ENCODE measurements around the gene ACVRL1.

Gene ACVRL1

DNA sequence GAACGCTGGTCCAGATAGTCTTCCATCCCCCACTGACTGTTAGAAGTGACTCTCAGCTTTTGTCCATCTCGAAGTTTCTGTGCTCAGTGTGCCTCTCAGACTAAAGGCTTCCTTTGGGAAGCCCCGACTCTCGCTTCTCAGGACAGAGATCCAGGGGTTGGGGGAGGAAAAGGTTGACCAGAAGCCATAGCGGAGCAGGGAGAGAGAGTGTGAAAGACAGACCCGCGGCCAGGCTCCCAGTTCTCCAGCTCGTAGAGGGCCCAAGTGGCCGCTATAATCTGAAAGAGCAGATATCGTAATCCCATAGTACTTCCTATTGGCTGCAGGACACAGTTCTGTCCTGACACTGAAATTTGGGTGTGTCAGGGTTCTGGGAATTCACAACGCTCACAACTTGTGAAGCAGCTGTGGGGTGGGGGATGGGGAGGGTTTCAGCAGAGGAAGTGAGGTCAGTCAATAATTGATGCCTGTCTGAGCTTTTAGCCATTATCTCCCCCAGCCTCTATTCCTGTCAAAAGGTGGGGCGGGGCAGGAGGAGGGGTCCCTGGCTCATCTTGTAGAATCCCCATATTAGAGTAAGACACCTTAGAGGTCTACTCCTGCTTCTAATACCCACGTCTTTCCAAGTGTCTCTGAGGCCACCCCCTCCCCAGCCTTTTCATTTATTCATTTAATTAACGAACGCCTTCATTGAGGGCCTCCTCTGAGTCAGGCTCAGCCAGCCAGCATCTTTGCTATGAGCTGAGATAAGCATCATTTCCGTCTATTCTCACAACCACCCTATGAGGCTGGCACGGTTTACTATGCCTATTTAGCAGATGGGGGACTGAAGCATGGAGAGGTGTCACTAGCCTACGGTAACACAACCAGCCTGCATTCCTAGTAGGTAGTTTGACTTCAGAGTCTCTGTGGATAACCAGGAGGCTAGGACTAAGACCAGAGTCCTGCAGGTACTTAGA lies 1.6 kb upstream of the ACVRL1 start:
- ChIA-PET POLR2A (no interaction called here), CTCF (interaction anchor here (0.6 to 0.9 kb wide), 2 partner anchors 17 to 119 kb away, joined by 3 read pairs; no protein-coding TSS in a partner anchor)
- DNase-seq (ENCODE audit: extremely low spot score) = no peak
- TF ChIP-seq LEF1 (IDR thresholded peaks at IDR 0.05; ENCODE audit: borderline replicate concordance) (no peak), L3MBTL2 (conservative IDR thresholded peaks at IDR 0.05) (no peak), TARDBP (IDR thresholded peaks at IDR 0.05) (no peak)

DNA sequence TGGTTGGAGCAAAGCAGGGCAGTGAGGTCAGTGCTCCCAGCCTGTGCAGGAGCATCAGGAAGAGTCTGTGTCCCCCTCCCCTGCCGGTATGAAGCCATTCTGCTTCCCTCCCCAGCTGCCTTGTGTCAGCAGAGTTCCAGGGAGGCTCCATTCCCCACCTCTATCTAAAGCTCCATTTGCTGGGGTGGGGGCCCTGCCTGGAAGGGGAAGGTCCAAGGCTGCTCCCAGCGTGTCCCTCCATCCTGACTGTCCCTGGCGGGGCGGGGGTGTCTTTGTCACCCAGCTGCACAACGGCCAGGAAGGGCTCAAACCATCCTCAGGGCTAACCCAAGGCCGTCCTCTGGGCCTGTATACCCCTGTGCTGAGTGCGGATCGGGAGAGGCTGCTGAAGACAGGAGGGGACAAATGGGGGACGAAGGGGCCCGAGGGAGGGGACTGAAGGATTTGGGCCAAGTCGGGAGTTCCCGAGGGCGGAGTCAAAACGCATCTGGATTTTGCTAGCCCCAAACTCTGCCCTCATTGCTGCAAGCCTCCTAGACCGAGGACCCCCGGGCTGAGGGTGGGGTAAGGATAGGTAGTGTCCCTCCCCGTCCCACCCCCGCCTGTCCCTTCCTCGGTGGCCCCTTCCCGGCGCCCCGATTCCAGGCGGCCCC lies 748 bp upstream of the ACVRL1 start:
- TF ChIP-seq ELF4 (IDR thresholded peaks at IDR 0.05) (no peak), BHLHE40 (IDR thresholded peaks at IDR 0.05; ENCODE audit: borderline replicate concordance) (no peak), HDGF (IDR thresholded peaks at IDR 0.05; ENCODE audit: borderline replicate concordance) (no peak)
- DNase-seq (ENCODE audit: extremely low spot score) = no peak
- CTCF ChIA-PET = interaction anchor here (0.6 kb wide), 1 partner anchor 17 kb away, joined by 3 read pairs; no protein-coding TSS in a partner anchor
- POLR2A ChIA-PET = no interaction called here

DNA sequence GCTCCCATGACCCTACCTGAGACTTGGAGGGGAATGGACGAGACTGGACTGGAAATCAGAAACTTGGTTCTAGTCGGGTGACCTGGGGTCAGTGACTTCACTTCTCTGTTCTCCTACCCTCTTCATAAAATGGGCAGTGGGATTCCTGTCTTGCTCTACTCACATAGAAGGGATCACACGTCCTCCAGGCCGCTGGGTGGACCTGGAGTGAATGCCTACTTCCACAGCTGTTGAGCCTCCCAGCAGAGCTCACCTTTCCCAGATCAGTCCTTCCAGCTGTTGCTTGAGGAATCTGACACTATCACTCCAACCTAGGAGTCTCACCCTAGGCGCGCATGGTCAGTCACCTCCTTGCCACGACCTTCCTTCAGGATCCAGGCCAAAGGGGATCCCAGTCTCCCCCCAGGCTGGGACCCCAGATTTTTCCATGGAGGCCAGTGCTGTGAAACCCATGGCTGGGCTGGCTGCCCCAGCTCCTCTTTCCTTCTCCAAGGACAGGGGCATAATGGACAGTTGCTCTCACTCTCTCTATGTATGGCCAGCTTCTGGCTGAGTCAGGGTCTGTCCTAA lies 637 bp downstream of the ACVRL1 start:
- TF ChIP-seq HDGF (IDR thresholded peaks at IDR 0.05; ENCODE audit: borderline replicate concordance) (no peak), TARDBP (IDR thresholded peaks at IDR 0.05) (no peak), CTBP1 (IDR thresholded peaks at IDR 0.05; ENCODE audit: borderline replicate concordance) (no peak), NFRKB (IDR thresholded peaks at IDR 0.05) (no peak), LEF1 (IDR thresholded peaks at IDR 0.05; ENCODE audit: borderline replicate concordance) (no peak), ARNT (IDR thresholded peaks at IDR 0.05) (no peak), SUZ12 (IDR thresholded peaks at IDR 0.05) (no peak), L3MBTL2 (conservative IDR thresholded peaks at IDR 0.05) (no peak), FOXM1 (IDR thresholded peaks at IDR 0.05; ENCODE audit: borderline replicate concordance) (no peak)
- TF ChIP-seq, protein P1, sequence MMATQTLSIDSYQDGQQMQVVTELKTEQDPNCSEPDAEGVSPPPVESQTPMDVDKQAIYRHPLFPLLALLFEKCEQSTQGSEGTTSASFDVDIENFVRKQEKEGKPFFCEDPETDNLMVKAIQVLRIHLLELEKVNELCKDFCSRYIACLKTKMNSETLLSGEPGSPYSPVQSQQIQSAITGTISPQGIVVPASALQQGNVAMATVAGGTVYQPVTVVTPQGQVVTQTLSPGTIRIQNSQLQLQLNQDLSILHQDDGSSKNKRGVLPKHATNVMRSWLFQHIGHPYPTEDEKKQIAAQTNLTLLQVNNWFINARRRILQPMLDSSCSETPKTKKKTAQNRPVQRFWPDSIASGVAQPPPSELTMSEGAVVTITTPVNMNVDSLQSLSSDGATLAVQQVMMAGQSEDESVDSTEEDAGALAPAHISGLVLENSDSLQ (IDR thresholded peaks at IDR 0.05) = no peak
- ChIA-PET CTCF (no interaction called here), POLR2A (no interaction called here)
- no peak for DNase-seq (ENCODE audit: extremely low spot score)

DNA sequence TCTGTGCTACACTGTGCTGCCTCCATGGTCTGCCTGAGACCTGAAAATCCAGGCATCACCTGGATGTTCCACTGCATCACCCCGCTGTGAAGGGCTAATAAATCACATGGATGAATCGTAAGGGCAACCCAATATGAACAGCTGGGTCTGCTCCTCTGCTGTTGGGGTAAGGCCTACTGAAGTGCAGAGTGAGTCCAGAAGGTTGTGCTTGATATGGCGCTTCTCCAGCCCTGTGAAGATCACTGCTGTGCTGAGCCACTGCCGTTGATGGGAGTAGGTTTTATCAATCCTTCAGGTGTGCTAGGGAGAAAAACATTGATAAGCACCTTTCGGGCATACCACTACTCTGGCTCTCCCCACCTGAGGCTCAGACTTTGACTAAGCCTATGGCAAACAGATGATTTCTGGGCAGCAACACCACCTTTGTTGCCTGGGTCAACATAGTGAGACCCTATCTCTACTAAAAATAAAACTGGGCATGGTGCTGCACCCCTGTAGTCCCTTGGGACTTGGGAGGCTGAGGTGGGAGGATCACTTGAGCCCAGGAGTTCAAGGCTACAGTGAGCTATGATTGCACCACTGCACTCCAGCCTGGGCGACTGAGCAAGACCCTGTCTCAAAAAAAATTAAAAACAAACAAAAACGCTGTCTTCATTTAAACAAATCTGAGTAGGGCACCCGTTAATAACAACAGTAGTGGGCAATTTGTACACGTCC lies 1.7 kb downstream of the ACVRL1 start:
- POLR2A ChIA-PET = no interaction called here
- no peak for DNase-seq (ENCODE audit: extremely low spot score)
- CTCF ChIA-PET = interaction anchor here (5.8 kb wide), 1 partner anchor 14 kb away, joined by 31 read pairs; no protein-coding TSS in a partner anchor
- TF ChIP-seq LEF1 (IDR thresholded peaks at IDR 0.05; ENCODE audit: borderline replicate concordance) (no peak), L3MBTL2 (conservative IDR thresholded peaks at IDR 0.05) (no peak), FOXM1 (IDR thresholded peaks at IDR 0.05; ENCODE audit: borderline replicate concordance) (no peak)

DNA sequence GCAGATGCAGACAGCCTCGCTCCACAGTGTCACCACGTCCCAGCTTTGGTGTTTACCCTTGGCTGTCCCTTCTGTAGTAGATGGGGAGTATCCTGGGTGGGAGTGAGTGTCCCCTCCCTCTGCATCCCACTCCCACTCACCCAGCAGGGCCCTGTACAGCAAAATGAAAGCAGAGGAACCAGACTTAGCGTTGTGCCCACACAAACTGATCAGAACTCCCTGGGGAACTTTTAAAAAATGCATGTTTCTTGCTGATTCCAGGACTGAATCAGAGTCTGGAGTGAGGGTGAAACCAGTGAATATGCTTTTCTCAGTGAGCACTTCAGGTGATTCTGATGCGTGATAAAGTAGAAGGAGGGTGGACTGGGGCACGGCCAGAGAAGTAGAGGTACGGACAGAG lies 2.9 kb downstream of the ACVRL1 start:
- no peak for DNase-seq (ENCODE audit: extremely low spot score)
- TF ChIP-seq TARDBP (IDR thresholded peaks at IDR 0.05) = no peak
- TF ChIP-seq, protein P1 (IDR thresholded peaks at IDR 0.05) = no peak
- TF ChIP-seq FOXM1 (IDR thresholded peaks at IDR 0.05; ENCODE audit: borderline replicate concordance) = no peak
- TF ChIP-seq CTBP1 (IDR thresholded peaks at IDR 0.05; ENCODE audit: borderline replicate concordance) = no peak
- TF ChIP-seq NFRKB (IDR thresholded peaks at IDR 0.05) = no peak
- TF ChIP-seq ELF4 (IDR thresholded peaks at IDR 0.05) = no peak
- TF ChIP-seq ZNF384 (IDR thresholded peaks at IDR 0.05) = no peak
- TF ChIP-seq LEF1 (IDR thresholded peaks at IDR 0.05; ENCODE audit: borderline replicate concordance) = no peak
- TF ChIP-seq SP1 (IDR thresholded peaks at IDR 0.05) = no peak
- no peak for TF ChIP-seq ARNT (IDR thresholded peaks at IDR 0.05)
- TF ChIP-seq BHLHE40 (IDR thresholded peaks at IDR 0.05; ENCODE audit: borderline replicate concordance) = no peak
- CTCF ChIA-PET = interaction anchor here (5.8 kb wide), 1 partner anchor 13 kb away, joined by 31 read pairs; no protein-coding TSS in a partner anchor
- POLR2A ChIA-PET = no interaction called here

DNA sequence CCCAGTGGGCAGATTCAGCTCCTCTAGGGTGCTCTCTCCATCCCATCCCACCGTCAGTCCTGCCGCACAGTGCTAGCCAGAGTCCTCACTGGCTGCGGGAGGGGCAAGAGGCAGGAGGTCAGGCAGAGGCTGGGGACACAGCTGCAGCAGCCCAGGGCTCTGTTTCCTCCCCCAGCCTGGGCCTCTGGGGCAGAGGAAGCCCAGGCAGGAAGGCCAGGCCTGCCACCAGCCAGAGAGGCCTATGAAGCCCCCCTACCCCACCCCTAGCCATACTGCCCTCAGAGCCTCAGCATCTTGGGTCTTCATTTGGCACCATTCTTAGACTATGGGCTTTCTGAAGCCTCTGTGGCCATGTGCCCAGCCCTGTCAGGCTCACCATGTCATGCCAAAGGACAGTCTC lies 3.4 kb downstream of the ACVRL1 start:
- CTCF ChIA-PET = interaction anchor here (0.8 to 5.8 kb wide), 2 partner anchors 12 to 113 kb away, joined by 3 to 31 read pairs; no protein-coding TSS in a partner anchor
- no peak for DNase-seq (ENCODE audit: extremely low spot score)
- TF ChIP-seq LEF1 (IDR thresholded peaks at IDR 0.05; ENCODE audit: borderline replicate concordance) = no peak
- no peak for TF ChIP-seq CTBP1 (IDR thresholded peaks at IDR 0.05; ENCODE audit: borderline replicate concordance)
- no peak for TF ChIP-seq SP1 (IDR thresholded peaks at IDR 0.05)
- no peak for TF ChIP-seq SUZ12 (IDR thresholded peaks at IDR 0.05)
- TF ChIP-seq ZNF384 (IDR thresholded peaks at IDR 0.05) = no peak
- no peak for TF ChIP-seq BHLHE40 (IDR thresholded peaks at IDR 0.05; ENCODE audit: borderline replicate concordance)
- no peak for TF ChIP-seq FOXM1 (IDR thresholded peaks at IDR 0.05; ENCODE audit: borderline replicate concordance)
- TF ChIP-seq ELF4 (IDR thresholded peaks at IDR 0.05) = no peak
- TF ChIP-seq L3MBTL2 (conservative IDR thresholded peaks at IDR 0.05) = no peak
- no peak for TF ChIP-seq FOXA1 (IDR thresholded peaks at IDR 0.05)
- TF ChIP-seq NFRKB (IDR thresholded peaks at IDR 0.05) = no peak
- POLR2A ChIA-PET = no interaction called here

All from HEK293T (cell line).